ENCODE results near the gene NFATC3. TPM values are rescaled to one million over a fixed set of nuclear protein-coding genes. Genes with fewer than 3 reads are reported as not detected.

Gene NFATC3
- total RNA-seq, 1 donor from 2014 or later = 42.0 TPM

- peak; percentile 56 for TF ChIP-seq CTCF (IDR thresholded peaks at IDR 0.05)
- DNase-seq (ENCODE audit: extremely low spot score, unreplicated experiment) = no peak
- Mint-ChIP-seq H3K9me3 (ENCODE audit: unreplicated experiment) (no peaks in the 10 kb centered on the region), H3K27me3 (ENCODE audit: unreplicated experiment) (no peaks in the 10 kb centered on the region), H3K4me3 (ENCODE audit: unreplicated experiment) (no peak overlapping the region), H3K36me3 (ENCODE audit: unreplicated experiment) (no peaks in the 10 kb centered on the region), H3K27ac (ENCODE audit: unreplicated experiment) (peak overlapping the region; percentile 28), H3K4me1 (ENCODE audit: unreplicated experiment) (peaks cover 41% of the 10 kb centered on the region)
Measured at GRCh38 chr16:68093816-68094613, 8.8 kb downstream of the NFATC3 start.

- no peak for DNase-seq (ENCODE audit: extremely low spot score, unreplicated experiment)
- Mint-ChIP-seq H3K36me3 (ENCODE audit: unreplicated experiment) (no peaks in the 10 kb centered on the region), H3K4me1 (ENCODE audit: unreplicated experiment) (peaks cover 40% of the 10 kb centered on the region), H3K27me3 (ENCODE audit: unreplicated experiment) (no peaks in the 10 kb centered on the region), H3K4me3 (ENCODE audit: unreplicated experiment) (no peak overlapping the region), H3K27ac (ENCODE audit: unreplicated experiment) (no peak overlapping the region), H3K9me3 (ENCODE audit: unreplicated experiment) (no peaks in the 10 kb centered on the region)
- no peak for TF ChIP-seq CTCF (IDR thresholded peaks at IDR 0.05)
Measured at GRCh38 chr16:68094614-68094934, 9.4 kb downstream of the NFATC3 start.

GRCh38 chr16:68096491-68096890 is 11.3 kb downstream of the NFATC3 start:
- H3K9me3 Mint-ChIP-seq (ENCODE audit: unreplicated experiment) = no peaks in the 10 kb centered on the region
- H3K4me3 Mint-ChIP-seq (ENCODE audit: unreplicated experiment) = no peak overlapping the region
- H3K27ac Mint-ChIP-seq (ENCODE audit: unreplicated experiment) = peak overlapping the region; percentile 2
- TF ChIP-seq CTCF (IDR thresholded peaks at IDR 0.05) = no peak
- H3K36me3 Mint-ChIP-seq (ENCODE audit: unreplicated experiment) = no peaks in the 10 kb centered on the region
- H3K27me3 Mint-ChIP-seq (ENCODE audit: unreplicated experiment) = no peaks in the 10 kb centered on the region
- DNase-seq (ENCODE audit: extremely low spot score, unreplicated experiment) = no peak
- H3K4me1 Mint-ChIP-seq (ENCODE audit: unreplicated experiment) = peaks cover 25% of the 10 kb centered on the region

GRCh38 chr16:68097088-68097487 is 11.9 kb downstream of the NFATC3 start:
- Mint-ChIP-seq H3K4me3 (ENCODE audit: unreplicated experiment) (no peak overlapping the region), H3K9me3 (ENCODE audit: unreplicated experiment) (no peaks in the 10 kb centered on the region), H3K27me3 (ENCODE audit: unreplicated experiment) (no peaks in the 10 kb centered on the region), H3K4me1 (ENCODE audit: unreplicated experiment) (peaks cover 19% of the 10 kb centered on the region), H3K27ac (ENCODE audit: unreplicated experiment) (peak overlapping the region; percentile 2), H3K36me3 (ENCODE audit: unreplicated experiment) (no peaks in the 10 kb centered on the region)
- no peak for DNase-seq (ENCODE audit: extremely low spot score, unreplicated experiment)
- no peak for TF ChIP-seq CTCF (IDR thresholded peaks at IDR 0.05)

- no peak overlapping the region for H3K4me3 Mint-ChIP-seq (ENCODE audit: unreplicated experiment)
- no peaks in the 10 kb centered on the region for H3K36me3 Mint-ChIP-seq (ENCODE audit: unreplicated experiment)
- no peak for DNase-seq (ENCODE audit: extremely low spot score, unreplicated experiment)
- H3K4me1 Mint-ChIP-seq (ENCODE audit: unreplicated experiment) = peaks cover 18% of the 10 kb centered on the region
- H3K27me3 Mint-ChIP-seq (ENCODE audit: unreplicated experiment) = no peaks in the 10 kb centered on the region
- no peak for TF ChIP-seq CTCF (IDR thresholded peaks at IDR 0.05)
- H3K9me3 Mint-ChIP-seq (ENCODE audit: unreplicated experiment) = no peaks in the 10 kb centered on the region
- no peak overlapping the region for H3K27ac Mint-ChIP-seq (ENCODE audit: unreplicated experiment)
Measured at GRCh38 chr16:68097895-68098294, 12.7 kb downstream of the NFATC3 start.

All from osteocyte (in vitro differentiated cells).